MCF 10A (cell line): ENCODE results near the gene AADAC. TPM values are rescaled to one million over a fixed set of nuclear protein-coding genes. Genes with fewer than 3 reads are reported as not detected.

ENCODE experiments used
- BruUV-seq: library from RNA; stranded (reverse); fragments of 400-500 nt; replicated peaks from 2 replicates; lab custom pipeline; 2021; lab: Mats Ljungman, UMichigan
- CTCF ChIA-PET: fragments of 300-600 bp; sonication (Branson Sonifier 250); formaldehyde crosslinking; extraction: SDS; loops from one replicate; lab custom pipeline; 2021; ENCODE audit warnings: antibody characterized with exemption, inconsistent platforms; lab: Yijun Ruan, JAX
- POLR2A ChIA-PET: fragments of 300-600, 350-650 bp; sonication (Branson Sonifier 250); formaldehyde crosslinking; extraction: SDS; loops from one replicate; lab custom pipeline; 2020; ENCODE audit warnings: antibody characterized with exemption, inconsistent platforms; lab: Yijun Ruan, JAX
- DNase-seq: peaks from one replicate; pipeline ENCODE4 v3.0.0-alpha.2; 2018; ENCODE audit not compliant: unreplicated experiment
- H3K27ac Mint-ChIP-seq: one replicate; pipeline ENCODE4 v1.8.0; 2022; ENCODE audit warnings: mild to moderate bottlenecking, low read depth, mixed read lengths; ENCODE audit not compliant: unreplicated experiment
- H3K27me3 Mint-ChIP-seq: one replicate; pipeline ENCODE4 v1.8.0; 2022; ENCODE audit warnings: mixed read lengths; ENCODE audit not compliant: insufficient read depth, unreplicated experiment
- H3K36me3 Mint-ChIP-seq: one replicate; pipeline ENCODE4 v1.8.0; 2022; ENCODE audit warnings: mild to moderate bottlenecking, moderate library complexity, mixed read lengths; ENCODE audit not compliant: insufficient read depth, unreplicated experiment
- H3K4me1 Mint-ChIP-seq: one replicate; pipeline ENCODE4 v1.8.0; 2022; ENCODE audit warnings: mixed read lengths; ENCODE audit not compliant: insufficient read depth, unreplicated experiment
- H3K4me3 Mint-ChIP-seq: one replicate; pipeline ENCODE4 v1.8.0; 2022; ENCODE audit warnings: mild to moderate bottlenecking, moderate library complexity, mixed read lengths; ENCODE audit not compliant: unreplicated experiment
- H3K9me3 Mint-ChIP-seq: one replicate; pipeline ENCODE4 v1.8.0; 2022; ENCODE audit warnings: mixed read lengths; ENCODE audit not compliant: unreplicated experiment
- CTCF ChIP-seq: fragments of 200-600 bp; IDR thresholded peaks from one replicate; pipeline ENCODE4 v1.8.0; 2022; ENCODE audit warnings: antibody characterized with exemption, mild to moderate bottlenecking; ENCODE audit not compliant: unreplicated experiment
- intact Hi-C: fragments of 100-400 bp; cut with micrococcal nuclease; formaldehyde crosslinking; loops from 2 replicates; pipeline ENCODE4 v1.14.1; 2022
- total RNA-seq: library from RNA; stranded (reverse); gene quantifications from 2 replicates; pipeline ENCODE4 v1.2.3, GENCODE V29; 2022

AADAC gene
- total RNA-seq, 1 experiment from 2014 or later: not detected

GRCh38 chr3:151838574-151839312 lies 24.8 kb downstream of the AADAC start:
- Mint-ChIP-seq H3K36me3 (no peaks in the 10 kb centered on the region), H3K27ac (no peak overlapping the region), H3K9me3 (no peaks in the 10 kb centered on the region), H3K4me3 (no peak overlapping the region), H3K4me1 (peaks cover 9% of the 10 kb centered on the region), H3K27me3 (no peaks in the 10 kb centered on the region)
- peak; percentile 88 for DNase-seq
- intact Hi-C loops: loop anchor here (1.0 to 5.0 kb wide), 7 partner anchors 80 to 671 kb away; no protein-coding TSS in a partner anchor
- peak; percentile 67 for TF ChIP-seq CTCF
- BruUV-seq: no TSS peak
- ChIA-PET POLR2A (interaction anchor here (0.5 to 2.8 kb wide), 8 partner anchors 22 to 534 kb away, joined by 3 to 12 read pairs (median 4); no protein-coding TSS in a partner anchor), CTCF (interaction anchor here (0.6 to 3.9 kb wide), 27 partner anchors 10 to 927 kb away, joined by 3 to 74 read pairs (median 3); no protein-coding TSS in a partner anchor)

- peaks cover 9% of the 10 kb centered on the region for H3K4me1 Mint-ChIP-seq
- no peak overlapping the region for H3K4me3 Mint-ChIP-seq
- POLR2A ChIA-PET: interaction anchor here (1.1 to 1.3 kb wide), 3 partner anchors 256 to 399 kb away, joined by 3 to 5 read pairs (median 4); no protein-coding TSS in a partner anchor
- CTCF ChIA-PET: interaction anchor here (0.6 to 3.9 kb wide), 18 partner anchors 11 to 732 kb away, joined by 3 to 74 read pairs (median 4); no protein-coding TSS in a partner anchor
- BruUV-seq: no TSS peak
- H3K36me3 Mint-ChIP-seq: no peaks in the 10 kb centered on the region
- H3K9me3 Mint-ChIP-seq: no peaks in the 10 kb centered on the region
- H3K27ac Mint-ChIP-seq: no peak overlapping the region
- DNase-seq: no peak
- intact Hi-C loops: loop anchor here (1.0 to 5.0 kb wide), 7 partner anchors 79 to 672 kb away; no protein-coding TSS in a partner anchor
- no peaks in the 10 kb centered on the region for H3K27me3 Mint-ChIP-seq
- TF ChIP-seq CTCF: no peak
These were observed 25.4 kb downstream of the AADAC start for GRCh38 chr3:151839313-151839631.

GRCh38 chr3:151841801-151842200 lies 27.9 kb downstream of the AADAC start:
- no peak overlapping the region for H3K4me3 Mint-ChIP-seq
- intact Hi-C loops: no loop called here
- TF ChIP-seq CTCF: no peak
- H3K4me1 Mint-ChIP-seq: peaks cover 8% of the 10 kb centered on the region
- ChIA-PET POLR2A (interaction anchor here (0.7 kb wide), 1 partner anchor 17 kb away, joined by 3 read pairs; no protein-coding TSS in a partner anchor), CTCF (interaction anchor here (0.7 to 2.3 kb wide), 2 partner anchors 402 to 440 kb away, joined by 3 to 21 read pairs; no protein-coding TSS in a partner anchor)
- no peaks in the 10 kb centered on the region for H3K36me3 Mint-ChIP-seq
- H3K9me3 Mint-ChIP-seq: no peaks in the 10 kb centered on the region
- H3K27ac Mint-ChIP-seq: no peak overlapping the region
- DNase-seq: no peak
- BruUV-seq: no TSS peak
- H3K27me3 Mint-ChIP-seq: no peaks in the 10 kb centered on the region

GRCh38 chr3:151843275-151843674 lies 29.4 kb downstream of the AADAC start:
- Mint-ChIP-seq H3K27ac (peak overlapping the region; percentile 51), H3K27me3 (no peaks in the 10 kb centered on the region)

More at GRCh38 chr3:151843275-151843674, 29.4 kb downstream of the AADAC start:
- Mint-ChIP-seq H3K4me3 (no peak overlapping the region), H3K36me3 (no peaks in the 10 kb centered on the region), H3K4me1 (no peaks in the 10 kb centered on the region), H3K9me3 (no peaks in the 10 kb centered on the region)
- intact Hi-C loops: no loop called here
- ChIA-PET CTCF (interaction anchor here (1.0 kb wide), 1 partner anchor 75 kb away, joined by 4 read pairs; no protein-coding TSS in a partner anchor), POLR2A (no interaction called here)
- no TSS peak for BruUV-seq
- DNase-seq: no peak
- no peak for TF ChIP-seq CTCF
